GM21576 (cell line): ENCODE data around the gene GCA.
A peak's percentile ranks its signal among the peaks of the same experiment; 100 is the strongest.

ENCODE experiments used
- ATAC-seq: cut with Tn5 transposase; IDR thresholded peaks from one replicate; pipeline ENCODE4 v1.9.1; 2021; ENCODE audit warnings: mild to moderate bottlenecking, moderate library complexity; ENCODE audit not compliant: unreplicated experiment

Gene GCA

GRCh38 chr2:162327806-162328205 is 16.1 kb upstream of the GCA start:
- no peak for ATAC-seq

DNA sequence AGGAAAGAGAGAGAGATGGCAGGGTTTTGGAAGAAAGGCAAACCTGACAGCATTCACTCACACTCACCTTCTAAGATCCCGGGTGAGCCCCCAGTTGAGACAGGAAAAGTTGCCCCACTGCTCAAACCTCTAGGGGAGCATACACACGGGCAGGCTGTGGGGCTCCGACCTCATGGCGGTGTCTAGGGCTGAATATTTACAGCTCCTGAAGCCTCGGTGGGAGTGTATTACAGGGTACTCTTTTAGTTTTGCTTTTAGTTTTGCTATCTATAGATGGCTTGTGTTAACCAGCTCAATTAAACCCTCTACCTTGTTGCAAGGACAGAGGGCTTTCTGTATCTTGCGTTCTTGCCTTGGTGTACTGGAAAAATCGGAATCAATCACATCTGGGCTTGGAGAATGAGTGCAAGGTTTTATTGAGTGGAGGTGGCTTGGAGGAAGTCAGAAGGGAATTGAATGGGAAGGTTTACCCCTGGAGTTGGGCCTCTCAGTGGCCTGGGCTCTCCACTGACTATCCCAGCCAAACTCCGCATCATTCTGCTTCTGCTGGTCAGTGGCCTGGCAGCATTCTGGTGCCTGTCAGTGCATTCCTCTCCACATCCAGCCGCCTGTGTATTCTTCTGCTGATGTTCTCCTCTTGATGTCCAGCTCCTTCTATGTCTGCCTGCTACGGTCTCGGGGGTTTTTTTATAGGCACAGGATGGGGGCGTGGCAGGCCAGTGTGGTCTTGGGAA is 15.3 kb upstream of the GCA start:
- ATAC-seq, result peak; percentile 67

- ATAC-seq, result no peak
Measured at GRCh38 chr2:162330881-162331280, 13.1 kb upstream of the GCA start.

DNA sequence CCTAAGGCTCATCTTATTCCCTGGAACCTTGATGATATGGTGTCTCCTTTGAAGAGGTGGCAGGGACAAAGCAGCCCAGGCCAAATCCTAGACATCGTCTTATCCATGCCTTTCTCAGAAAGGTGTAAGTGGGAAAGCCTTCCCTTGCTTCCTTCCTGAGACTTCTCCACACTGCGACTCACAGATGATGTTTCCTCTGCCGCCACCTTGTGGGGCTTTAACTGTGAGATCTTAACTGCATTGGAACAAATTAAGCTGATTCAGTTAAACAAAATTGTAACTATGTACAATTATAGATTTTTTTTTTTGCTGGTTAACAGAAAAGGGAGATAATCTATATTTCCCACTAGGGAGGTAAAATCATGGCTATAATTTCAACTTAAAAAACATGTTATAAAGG is 10.0 kb upstream of the GCA start:
- peak; percentile 77 for ATAC-seq

DNA sequence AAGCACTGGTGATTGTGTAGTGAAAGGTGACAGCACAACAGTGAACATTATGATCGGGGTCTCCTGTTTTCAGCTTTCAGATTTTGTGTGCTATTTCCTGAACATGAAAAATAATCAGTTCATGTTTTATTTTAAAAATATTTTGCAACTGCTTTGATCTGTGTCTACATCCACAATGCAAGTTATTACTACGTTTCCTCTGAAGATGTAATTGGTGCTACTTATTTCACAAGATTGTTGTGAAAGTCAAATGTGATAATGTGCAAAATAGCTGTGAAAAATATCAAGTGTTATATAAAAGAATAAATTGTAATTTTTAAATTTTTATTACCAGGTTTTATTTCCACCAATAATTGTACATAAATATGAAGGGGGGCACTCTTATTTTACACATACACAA is 6.1 kb upstream of the GCA start:
- ATAC-seq, result no peak

DNA sequence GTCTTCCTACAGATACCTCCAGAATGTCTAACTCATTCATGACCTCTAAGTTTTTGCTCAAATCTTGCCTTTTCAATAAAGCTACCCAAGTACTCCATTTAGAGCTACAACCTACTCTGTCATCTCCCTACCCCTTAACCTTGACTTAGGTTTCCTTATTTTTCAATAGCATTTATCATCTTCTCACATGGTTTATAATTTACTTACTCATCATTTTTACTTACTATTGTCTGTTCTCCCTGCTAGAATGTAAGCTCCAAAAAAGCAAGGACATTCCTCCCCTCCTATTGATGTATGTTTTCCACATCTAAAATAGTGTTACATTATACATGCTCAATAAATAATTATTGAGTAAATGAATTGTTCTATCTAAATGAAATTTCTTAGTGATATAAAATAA is 3.1 kb upstream of the GCA start:
- ATAC-seq, result no peak

DNA sequence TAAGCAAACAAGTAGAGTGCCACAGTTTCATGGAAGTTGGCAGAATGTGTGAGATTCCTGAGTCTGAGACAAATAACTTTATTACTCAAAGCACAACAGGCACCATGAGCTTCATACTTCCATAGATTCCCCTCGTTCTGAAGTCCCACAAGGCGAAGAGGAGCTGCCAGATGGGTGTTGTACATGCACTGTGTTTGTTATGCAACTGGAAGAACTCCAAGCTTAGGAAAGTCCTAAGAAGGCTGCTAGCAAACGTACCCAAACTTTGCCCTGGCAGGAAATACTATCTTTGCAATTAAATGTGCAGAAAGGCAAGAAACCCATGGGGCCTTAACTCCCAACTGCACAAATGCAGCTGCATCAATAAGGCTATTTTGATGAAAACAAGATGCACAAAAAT is 1.6 kb upstream of the GCA start:
- no peak for ATAC-seq

- no peak for ATAC-seq
Measured at GRCh38 chr2:162342841-162343240, 1.1 kb upstream of the GCA start.

DNA sequence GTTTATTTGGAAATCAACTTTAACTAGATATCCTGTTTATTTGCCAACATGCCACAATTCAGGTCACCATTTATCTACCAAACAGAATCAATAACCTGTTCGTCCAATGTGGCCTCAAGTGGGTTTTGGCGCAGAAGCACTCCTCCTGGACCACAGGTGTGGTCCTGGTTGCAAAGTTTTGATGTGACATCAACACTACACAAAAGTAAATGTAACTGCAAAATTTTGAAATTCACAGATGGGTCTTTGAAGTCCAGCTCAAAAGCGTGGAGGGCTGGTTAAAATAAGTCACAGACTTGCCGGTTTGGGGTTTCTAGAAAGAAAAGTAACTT is 474 bp upstream of the GCA start:
- ATAC-seq, result no peak

DNA sequence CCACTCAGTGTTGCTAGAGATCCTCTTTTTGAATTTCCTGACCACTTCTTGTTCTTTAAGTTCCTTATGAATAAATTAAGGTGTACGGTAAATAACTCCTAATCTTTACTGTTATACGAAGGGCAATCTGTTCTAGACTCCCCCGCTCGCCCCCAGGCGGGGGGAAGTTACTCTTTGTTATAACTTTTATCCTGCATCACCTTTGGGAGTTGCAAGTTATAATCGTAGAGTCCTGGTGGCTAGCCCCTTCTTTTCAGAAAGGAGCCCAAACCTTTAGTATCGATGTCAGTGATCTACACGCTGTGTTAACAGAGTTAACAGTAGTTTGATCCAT is 652 bp downstream of the GCA start:
- no peak for ATAC-seq

DNA sequence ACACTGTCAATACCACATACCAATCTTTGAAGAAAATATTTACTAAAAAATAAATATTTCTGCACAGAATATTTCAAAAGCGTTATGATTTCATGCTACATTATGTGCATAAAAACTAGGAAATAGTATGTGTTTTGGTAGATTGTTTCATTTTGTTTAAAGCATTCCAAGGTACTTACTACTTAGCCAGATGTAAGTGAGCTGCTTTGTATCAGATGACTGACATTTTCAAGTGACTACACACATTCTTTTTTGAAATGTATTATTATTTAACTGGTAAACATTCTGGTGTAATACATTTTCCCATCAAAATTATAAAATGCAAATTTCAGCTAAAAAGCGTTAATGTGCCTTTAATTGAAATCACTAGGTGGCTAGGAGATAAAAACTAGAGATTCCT is 21.5 kb downstream of the GCA start:
- no peak for ATAC-seq

GRCh38 chr2:162368494-162368893 is 24.6 kb downstream of the GCA start:
- no peak for ATAC-seq

GRCh38 chr2:162369551-162369950 is 25.6 kb downstream of the GCA start:
- ATAC-seq, result no peak

- ATAC-seq, result no peak
Measured at GRCh38 chr2:162370931-162371330, 27.0 kb downstream of the GCA start.

DNA sequence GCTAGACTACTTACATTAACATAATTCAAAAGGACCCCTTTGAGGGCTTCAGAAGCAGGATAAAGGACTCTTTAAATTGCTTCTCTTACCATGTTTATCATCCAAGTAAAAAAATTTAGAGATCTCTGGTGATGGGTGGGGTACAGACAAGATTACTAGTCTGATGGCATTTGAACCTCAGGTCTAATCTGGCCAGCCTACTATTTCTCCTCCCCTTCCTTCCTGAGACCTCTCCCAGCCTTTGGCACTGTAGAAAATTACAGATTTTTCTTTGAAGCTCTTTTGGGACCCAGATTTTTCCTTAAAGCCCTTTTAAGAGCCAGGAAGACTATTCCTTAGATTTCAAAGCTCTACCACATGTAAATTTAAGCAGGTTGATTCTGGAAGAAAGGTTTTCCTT is 28.9 kb downstream of the GCA start:
- ATAC-seq, result no peak

GRCh38 chr2:162379719-162380580 is 36.0 kb downstream of the GCA start:
- ATAC-seq, result no peak

DNA sequence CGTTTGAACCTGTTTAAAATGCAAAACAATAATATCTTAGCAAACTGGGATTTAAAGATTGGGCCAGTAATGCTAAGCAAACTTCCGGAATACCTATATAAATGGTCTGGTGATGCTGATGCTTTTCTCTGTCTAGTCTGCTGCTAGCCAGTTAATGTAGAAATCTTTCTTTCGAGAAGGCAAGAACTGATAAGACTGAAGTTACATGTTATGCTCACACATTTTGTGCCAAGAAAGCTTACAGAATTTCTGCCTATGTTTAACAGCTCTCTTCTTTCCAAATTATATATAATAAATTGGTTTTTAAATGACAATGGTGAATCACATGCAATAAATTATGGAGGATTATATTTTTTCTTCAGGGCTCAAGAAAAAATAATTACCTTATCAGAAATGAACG is 37.9 kb downstream of the GCA start:
- no peak for ATAC-seq

- ATAC-seq, result no peak
Measured at GRCh38 chr2:162382278-162382677, 38.3 kb downstream of the GCA start.

DNA sequence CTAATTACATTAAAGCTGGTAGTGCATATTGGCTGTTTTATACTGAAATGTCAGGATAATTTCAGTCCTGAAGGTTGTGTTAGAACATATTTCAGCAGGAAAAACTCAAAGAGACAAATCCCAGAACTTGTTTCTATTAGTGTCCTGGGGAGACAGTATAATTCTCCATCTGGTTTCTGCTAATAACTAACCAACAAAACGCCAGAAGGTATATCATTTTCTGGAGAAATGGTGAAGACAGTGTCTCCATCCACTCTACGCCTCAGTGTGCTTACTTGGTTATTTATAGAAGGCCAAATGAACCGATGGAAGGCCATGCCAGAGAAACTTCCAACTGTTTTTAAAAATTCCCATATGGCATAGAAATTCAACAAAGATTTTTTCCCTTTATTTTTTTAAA is 41.6 kb downstream of the GCA start:
- ATAC-seq, result no peak

DNA sequence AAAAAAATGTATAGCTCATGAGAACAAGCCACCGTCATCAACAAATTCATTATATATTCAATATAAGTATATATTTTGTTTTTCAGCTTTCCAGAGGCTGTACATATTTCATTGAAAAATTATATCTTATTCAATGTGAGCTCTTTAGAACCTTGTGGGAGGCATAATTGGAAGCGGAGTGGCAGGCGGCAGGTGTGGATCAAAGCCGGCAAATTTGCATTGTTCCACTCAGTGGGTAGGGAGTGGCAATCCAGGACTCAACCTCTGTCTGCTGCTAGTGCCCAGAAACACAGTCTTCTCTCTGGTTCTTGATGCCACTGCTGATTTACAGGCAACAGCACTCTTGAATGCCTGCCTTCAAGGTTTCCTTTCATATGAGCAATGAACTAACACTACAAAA is 46.9 kb downstream of the GCA start:
- ATAC-seq, result no peak

- ATAC-seq, result no peak
Measured at GRCh38 chr2:162400336-162400735, 56.4 kb downstream of the GCA start.

DNA sequence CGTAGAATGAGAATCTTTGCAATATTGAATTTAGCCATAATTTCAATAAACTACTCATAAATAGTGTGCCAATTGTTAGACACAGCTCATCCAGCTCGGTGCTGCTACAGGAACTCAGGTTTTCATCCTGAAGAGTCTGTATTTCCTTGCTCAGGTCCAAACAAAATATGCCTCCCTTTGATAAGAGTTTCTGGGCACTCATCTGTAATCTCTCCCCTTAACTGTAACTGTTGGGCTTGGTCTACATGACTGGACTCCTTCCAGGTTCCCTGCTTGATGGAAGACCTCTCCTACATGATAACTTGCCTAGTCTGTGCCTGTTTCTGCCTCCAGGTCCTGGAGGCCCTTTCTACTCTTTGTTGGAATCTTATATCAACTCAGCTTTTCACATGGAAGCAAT is 57.9 kb downstream of the GCA start:
- no peak for ATAC-seq

DNA sequence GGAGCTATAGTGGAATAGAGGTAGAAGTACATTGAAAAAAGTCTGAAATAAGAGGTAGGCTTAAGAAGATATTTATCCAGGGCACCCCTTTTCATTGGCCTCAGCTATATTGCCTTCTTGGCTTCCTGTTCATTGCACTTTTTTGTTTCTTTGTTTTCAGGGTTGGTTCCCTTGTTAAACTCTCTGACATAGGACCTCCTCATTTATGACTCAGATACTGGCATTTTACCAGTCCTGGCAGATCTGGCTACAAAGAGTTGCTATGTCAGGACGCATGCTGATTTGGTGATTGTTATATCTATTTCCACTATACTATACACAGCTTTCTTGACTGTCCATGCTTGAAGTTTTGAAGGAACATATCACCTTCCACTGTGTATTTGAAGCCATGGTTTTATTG is 60.0 kb downstream of the GCA start:
- ATAC-seq, result no peak
